NCI-H2171 treated with DMSO at 0.1 percent for 48 hours (cell line): ENCODE results near the gene LGR5.

Source experiments
- DNase-seq: peaks from one replicate; lab custom pipeline; 2025; lab: John Stamatoyannopoulos, UW

LGR5 gene

GRCh38 chr12:71439613-71440344 is at the start of gene LGR5:
Gene LGR5, plus strand, starts transcription at chr12:71439798. Its CDS starts 283 bp downstream, at chr12:71440081.
- peak; percentile 59 for DNase-seq

DNA sequence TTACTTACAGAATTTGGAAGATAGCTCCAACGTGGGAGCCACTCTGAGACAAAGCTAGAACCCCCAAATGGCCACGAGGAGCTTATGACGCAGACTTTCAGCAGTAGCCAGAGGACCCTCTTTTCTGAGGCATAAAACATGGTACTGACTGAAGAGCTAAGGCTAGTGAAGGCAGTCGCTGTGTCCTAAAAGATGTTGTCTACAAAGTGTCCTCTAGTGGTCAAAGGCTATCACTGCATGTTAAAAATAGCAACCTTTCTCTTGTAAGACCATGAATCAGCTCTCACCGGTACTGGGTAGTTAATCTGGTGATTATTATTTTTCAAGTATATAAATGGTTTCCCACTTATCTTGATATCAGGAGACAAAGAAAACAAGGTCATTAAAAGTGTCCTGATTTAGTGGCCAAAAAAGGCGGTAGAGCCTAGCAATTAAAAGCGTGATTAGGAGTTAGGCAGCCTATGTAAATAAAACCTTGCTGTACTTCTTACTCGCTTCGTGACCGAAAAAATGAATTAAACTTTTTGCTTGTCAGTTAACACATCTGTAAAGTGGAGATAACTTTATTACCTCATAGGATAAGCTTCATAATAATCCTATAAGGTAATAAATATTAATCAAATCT is 47.0 kb upstream of the LGR5 start:
- DNase-seq = peak; percentile 69

- DNase-seq = no peak
These were observed 46.0 kb upstream of the LGR5 start for GRCh38 chr12:71393625-71394024.

GRCh38 chr12:71397433-71397954 is 42.1 kb upstream of the LGR5 start:
- DNase-seq = no peak

GRCh38 chr12:71399197-71399596 is 40.4 kb upstream of the LGR5 start:
- no peak for DNase-seq

GRCh38 chr12:71400481-71400880 is 39.1 kb upstream of the LGR5 start:
- DNase-seq = no peak

- no peak for DNase-seq
These were observed 33.7 kb upstream of the LGR5 start for GRCh38 chr12:71405884-71406283.

DNA sequence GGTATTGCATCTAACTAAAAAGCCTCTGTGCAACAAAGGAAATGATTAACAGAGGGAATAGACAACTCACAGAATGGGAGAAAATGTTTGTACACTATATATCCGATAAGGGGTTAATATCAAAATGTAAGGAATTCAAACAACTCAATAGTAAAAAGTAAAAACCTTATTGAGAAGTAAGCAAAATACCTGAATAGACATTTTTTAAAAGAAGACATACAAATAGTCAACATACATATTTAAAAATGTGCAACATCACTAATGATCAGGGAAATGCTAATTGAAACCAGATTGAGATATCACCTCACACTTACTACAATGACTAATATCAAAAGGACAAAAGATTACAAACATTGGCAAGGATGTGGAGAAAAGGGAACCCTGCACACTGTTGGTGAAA is 31.9 kb upstream of the LGR5 start:
- no peak for DNase-seq

DNA sequence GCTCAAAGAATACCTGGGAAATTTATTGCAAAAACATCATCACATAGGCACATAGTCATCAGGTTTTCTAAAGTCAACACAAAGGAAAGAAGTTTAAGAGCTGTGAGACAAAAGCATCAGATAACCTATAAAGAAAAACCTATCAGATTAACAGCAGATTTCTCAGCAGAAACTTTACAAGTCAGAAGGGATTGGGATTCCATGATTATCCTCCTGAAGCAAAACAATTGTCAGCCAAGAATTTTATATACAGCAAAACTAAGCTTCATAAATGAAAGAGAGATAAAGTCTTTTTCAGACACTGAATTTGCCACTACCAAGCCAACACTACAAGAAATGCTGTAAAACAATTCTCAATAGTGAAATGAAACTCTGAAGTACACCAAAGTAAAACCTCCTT is 28.8 kb upstream of the LGR5 start:
- DNase-seq = no peak

- DNase-seq = no peak
These were observed 28.0 kb upstream of the LGR5 start for GRCh38 chr12:71411635-71412034.

GRCh38 chr12:71415336-71416231 is 24.0 kb upstream of the LGR5 start:
- peak; percentile 57 for DNase-seq

GRCh38 chr12:71417181-71417580 is 22.4 kb upstream of the LGR5 start:
- no peak for DNase-seq

DNA sequence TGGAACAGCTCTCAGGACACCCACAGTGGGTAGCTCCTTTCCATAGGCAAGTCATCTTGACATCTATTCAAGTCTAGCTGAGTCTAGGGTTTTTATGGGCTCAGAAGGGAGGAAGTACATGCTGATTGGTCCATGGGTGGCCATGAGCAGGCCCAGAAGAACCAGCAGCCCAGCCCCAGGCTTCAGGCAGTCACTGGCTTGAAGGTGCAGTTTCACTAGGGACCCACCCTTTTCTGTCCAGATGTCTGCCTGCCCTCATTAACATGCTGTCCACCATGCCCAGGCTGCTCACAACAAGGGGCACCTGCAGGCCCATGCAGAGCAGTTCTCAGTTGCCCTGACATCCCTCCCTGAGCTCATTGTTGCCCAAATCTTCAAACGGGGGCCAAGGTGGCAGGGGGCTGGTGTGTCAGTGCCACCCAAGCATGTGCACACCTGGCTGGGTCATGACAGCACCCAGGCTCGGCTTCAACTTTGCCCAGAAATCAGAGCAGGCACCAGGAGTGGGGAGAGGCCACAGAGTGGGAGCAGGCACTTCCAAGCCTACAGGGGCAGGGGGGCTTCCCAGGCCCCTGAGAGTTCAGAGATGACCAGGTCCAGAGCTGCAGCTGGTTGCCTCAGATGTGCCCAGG is 18.7 kb upstream of the LGR5 start:
- DNase-seq = no peak

DNA sequence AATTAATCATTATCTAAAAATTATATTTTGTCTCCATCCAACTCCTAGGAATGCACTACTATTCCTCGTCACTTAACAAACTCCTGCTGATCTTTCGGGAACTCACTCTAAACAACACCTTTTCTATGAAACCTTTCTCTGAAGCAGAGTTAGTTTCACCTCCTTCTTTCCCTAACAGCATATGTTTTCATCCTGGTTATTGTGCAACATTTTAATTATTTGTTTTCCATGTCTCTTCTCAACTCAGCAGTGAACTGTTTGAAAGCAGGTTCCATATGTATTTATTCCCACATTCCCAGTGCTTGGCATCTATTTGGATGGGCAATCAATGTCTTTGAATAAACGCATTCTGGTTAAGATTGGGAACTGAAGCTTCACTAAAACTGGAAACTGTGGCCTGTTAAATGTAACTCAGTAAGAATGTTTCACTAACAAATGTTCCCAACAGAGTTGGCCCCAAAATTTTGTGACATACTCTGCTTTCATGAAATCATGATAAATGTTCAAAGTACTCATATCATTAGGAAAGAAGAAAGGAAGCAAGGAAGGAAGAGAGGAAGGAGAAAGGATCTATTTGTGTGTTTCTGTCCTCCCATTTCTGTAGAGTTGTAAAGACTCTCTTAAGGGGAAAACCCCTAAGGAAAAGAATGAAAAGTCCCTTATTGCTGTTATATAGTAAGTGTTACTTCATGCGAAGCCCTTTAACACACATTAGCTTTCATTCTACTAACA is 13.9 kb upstream of the LGR5 start:
- DNase-seq = no peak

- no peak for DNase-seq
These were observed 13.1 kb upstream of the LGR5 start for GRCh38 chr12:71426300-71427047.

- DNase-seq = no peak
These were observed 8.8 kb upstream of the LGR5 start for GRCh38 chr12:71430756-71431155.

GRCh38 chr12:71431991-71432390 is 7.6 kb upstream of the LGR5 start:
- DNase-seq = no peak

DNA sequence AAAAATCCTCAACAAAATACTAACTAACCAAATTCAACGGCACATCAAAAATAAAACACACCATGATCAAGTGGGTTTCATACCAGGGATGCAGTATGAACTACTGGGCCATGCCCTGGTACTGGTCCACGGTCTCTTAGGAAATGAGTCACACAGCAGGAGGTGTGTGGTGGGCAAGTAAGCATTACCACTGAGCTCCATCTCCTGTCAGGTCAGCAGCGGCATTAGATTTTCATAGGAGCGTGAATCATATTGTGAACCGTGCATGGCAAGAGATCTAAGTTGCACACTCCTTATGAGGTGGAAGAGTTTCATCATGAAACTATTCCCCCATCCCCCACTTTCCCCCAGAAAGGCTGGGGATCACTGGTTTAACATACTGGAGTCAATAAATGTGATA is 6.7 kb upstream of the LGR5 start:
- DNase-seq = no peak

GRCh38 chr12:71436696-71437095 is 2.9 kb upstream of the LGR5 start:
- DNase-seq = no peak

- DNase-seq = peak; percentile 60
These were observed 782 bp upstream of the LGR5 start for GRCh38 chr12:71438670-71439361.
